SH-SY5Y (cell line): ENCODE results near the gene ZNF343.

Source experiments
- GATA2 ChIP-seq: IDR thresholded peaks from 2 replicates; pipeline ENCODE4 v1.6.1; 2011; ENCODE audit warnings: mild to moderate bottlenecking, low read depth, low read length
- GATA3 ChIP-seq: IDR thresholded peaks from 2 replicates; pipeline ENCODE4 v1.6.1; 2011; ENCODE audit warnings: low read depth, mild to moderate bottlenecking, low read length, moderate library complexity

DNA sequence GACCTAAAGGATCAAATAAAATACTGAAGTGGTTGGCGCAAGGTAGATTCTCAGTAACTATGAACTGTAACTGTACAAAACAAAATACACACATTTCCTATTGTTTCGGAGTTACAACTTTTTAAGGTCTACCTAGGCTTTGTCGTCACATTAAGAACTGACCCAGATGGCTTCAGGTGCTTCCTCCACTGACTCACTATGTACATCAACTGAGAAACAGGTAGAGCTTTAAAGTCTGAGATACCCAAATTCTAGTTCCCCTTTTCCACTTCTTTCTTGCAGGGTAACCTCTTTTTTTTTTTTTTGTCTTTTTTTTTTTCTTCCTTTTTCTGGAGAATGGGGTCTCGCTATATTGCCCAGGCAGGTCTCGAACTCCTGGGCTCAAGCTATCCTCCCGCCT is 43.6 kb downstream of the ZNF343 start:
- TF ChIP-seq GATA2 (no peak), GATA3 (no peak)
